ENCODE data around the gene TMEM98. TPM values are rescaled to one million over a fixed set of nuclear protein-coding genes. Genes with fewer than 3 reads are reported as not detected.

The TMEM98 gene
- total RNA-seq, 1 donor from 2014 or later, result 72.9 TPM

- Histone ChIP-seq H3K9me3 (no peaks in the 10 kb centered on the region), H3K36me3 (no peaks in the 10 kb centered on the region), H3K4me3 (no peak overlapping the region), H3K27ac (no peak overlapping the region), H3K27me3 (no peaks in the 10 kb centered on the region), H3K4me1 (peaks cover 11% of the 10 kb centered on the region)
- DNase-seq (no peak), ATAC-seq (no peak)
- intact Hi-C loops (cut with DNase I), result no loop called here
- TF ChIP-seq CTCF (IDR thresholded peaks at IDR 0.05), result no peak
Measured at GRCh38 chr17:32910769-32911168, 17.2 kb upstream of the TMEM98 start.

GRCh38 chr17:32912218-32912897, 15.6 kb upstream of the TMEM98 start:
- DNase-seq, result peak; percentile 83
- H3K36me3 ChIP-seq, result no peaks in the 10 kb centered on the region
- TF ChIP-seq CTCF (IDR thresholded peaks at IDR 0.05), result peak; percentile 27
- H3K4me3 ChIP-seq, result no peak overlapping the region
- H3K27me3 ChIP-seq, result no peaks in the 10 kb centered on the region
- peaks cover 11% of the 10 kb centered on the region for H3K4me1 ChIP-seq
- H3K9me3 ChIP-seq, result no peaks in the 10 kb centered on the region
- peak overlapping the region; percentile 68 for H3K27ac ChIP-seq
- intact Hi-C loops (cut with DNase I), result no loop called here
- peak; percentile 94 for ATAC-seq

- TF ChIP-seq CTCF (IDR thresholded peaks at IDR 0.05), result no peak
- Histone ChIP-seq H3K4me1 (peaks cover 11% of the 10 kb centered on the region), H3K27ac (no peak overlapping the region), H3K4me3 (no peak overlapping the region), H3K27me3 (no peaks in the 10 kb centered on the region), H3K9me3 (no peaks in the 10 kb centered on the region), H3K36me3 (no peaks in the 10 kb centered on the region)
- no peak for DNase-seq
- intact Hi-C loops (cut with DNase I), result no loop called here
- no peak for ATAC-seq
Measured at GRCh38 chr17:32913593-32913992, 14.4 kb upstream of the TMEM98 start.

GRCh38 chr17:32914181-32914580, 13.8 kb upstream of the TMEM98 start:
- Histone ChIP-seq H3K27me3 (no peaks in the 10 kb centered on the region), H3K36me3 (no peaks in the 10 kb centered on the region), H3K4me1 (peaks cover 11% of the 10 kb centered on the region), H3K4me3 (no peak overlapping the region), H3K9me3 (no peaks in the 10 kb centered on the region), H3K27ac (no peak overlapping the region)
- DNase-seq, result no peak
- intact Hi-C loops (cut with DNase I), result no loop called here
- ATAC-seq, result no peak
- TF ChIP-seq CTCF (IDR thresholded peaks at IDR 0.05), result no peak

- peaks cover 4% of the 10 kb centered on the region for H3K4me1 ChIP-seq
- no peak overlapping the region for H3K4me3 ChIP-seq
- TF ChIP-seq CTCF (IDR thresholded peaks at IDR 0.05), result no peak
- intact Hi-C loops (cut with DNase I), result no loop called here
- H3K9me3 ChIP-seq, result no peaks in the 10 kb centered on the region
- ATAC-seq, result no peak
- no peaks in the 10 kb centered on the region for H3K36me3 ChIP-seq
- H3K27ac ChIP-seq, result no peak overlapping the region
- no peak for DNase-seq
- no peaks in the 10 kb centered on the region for H3K27me3 ChIP-seq
Measured at GRCh38 chr17:32915245-32915644, 12.7 kb upstream of the TMEM98 start.

- peaks cover 4% of the 10 kb centered on the region for H3K4me1 ChIP-seq
- intact Hi-C loops (cut with DNase I), result no loop called here
- TF ChIP-seq CTCF (IDR thresholded peaks at IDR 0.05), result no peak
- ATAC-seq (no peak), DNase-seq (no peak)
- H3K4me3 ChIP-seq, result no peak overlapping the region
- H3K9me3 ChIP-seq, result no peaks in the 10 kb centered on the region
- no peaks in the 10 kb centered on the region for H3K27me3 ChIP-seq
- H3K27ac ChIP-seq, result no peak overlapping the region
- H3K36me3 ChIP-seq, result no peaks in the 10 kb centered on the region
Measured at GRCh38 chr17:32916134-32916533, 11.8 kb upstream of the TMEM98 start.
